22Rv1 (cell line): Measurements from ENCODE around the gene KIF20B.

Experiments
- H3K27ac ChIP-seq: fragments of 450-650 bp; 2 replicates; pipeline ENCODE4 v1.5.1; 2017
- ZFX ChIP-seq: fragments of 450-650 bp; IDR thresholded peaks from 2 replicates; pipeline ENCODE4 v1.6.1; 2017; ENCODE audit warnings: antibody characterized with exemption, borderline replicate concordance
- TF ChIP-seq, protein P1 (sequence below): fragments of 450-650 bp; IDR thresholded peaks from 2 replicates; pipeline ENCODE4 v1.5.1; 2017; ENCODE audit warnings: mild to moderate bottlenecking

The KIF20B gene, protein sequence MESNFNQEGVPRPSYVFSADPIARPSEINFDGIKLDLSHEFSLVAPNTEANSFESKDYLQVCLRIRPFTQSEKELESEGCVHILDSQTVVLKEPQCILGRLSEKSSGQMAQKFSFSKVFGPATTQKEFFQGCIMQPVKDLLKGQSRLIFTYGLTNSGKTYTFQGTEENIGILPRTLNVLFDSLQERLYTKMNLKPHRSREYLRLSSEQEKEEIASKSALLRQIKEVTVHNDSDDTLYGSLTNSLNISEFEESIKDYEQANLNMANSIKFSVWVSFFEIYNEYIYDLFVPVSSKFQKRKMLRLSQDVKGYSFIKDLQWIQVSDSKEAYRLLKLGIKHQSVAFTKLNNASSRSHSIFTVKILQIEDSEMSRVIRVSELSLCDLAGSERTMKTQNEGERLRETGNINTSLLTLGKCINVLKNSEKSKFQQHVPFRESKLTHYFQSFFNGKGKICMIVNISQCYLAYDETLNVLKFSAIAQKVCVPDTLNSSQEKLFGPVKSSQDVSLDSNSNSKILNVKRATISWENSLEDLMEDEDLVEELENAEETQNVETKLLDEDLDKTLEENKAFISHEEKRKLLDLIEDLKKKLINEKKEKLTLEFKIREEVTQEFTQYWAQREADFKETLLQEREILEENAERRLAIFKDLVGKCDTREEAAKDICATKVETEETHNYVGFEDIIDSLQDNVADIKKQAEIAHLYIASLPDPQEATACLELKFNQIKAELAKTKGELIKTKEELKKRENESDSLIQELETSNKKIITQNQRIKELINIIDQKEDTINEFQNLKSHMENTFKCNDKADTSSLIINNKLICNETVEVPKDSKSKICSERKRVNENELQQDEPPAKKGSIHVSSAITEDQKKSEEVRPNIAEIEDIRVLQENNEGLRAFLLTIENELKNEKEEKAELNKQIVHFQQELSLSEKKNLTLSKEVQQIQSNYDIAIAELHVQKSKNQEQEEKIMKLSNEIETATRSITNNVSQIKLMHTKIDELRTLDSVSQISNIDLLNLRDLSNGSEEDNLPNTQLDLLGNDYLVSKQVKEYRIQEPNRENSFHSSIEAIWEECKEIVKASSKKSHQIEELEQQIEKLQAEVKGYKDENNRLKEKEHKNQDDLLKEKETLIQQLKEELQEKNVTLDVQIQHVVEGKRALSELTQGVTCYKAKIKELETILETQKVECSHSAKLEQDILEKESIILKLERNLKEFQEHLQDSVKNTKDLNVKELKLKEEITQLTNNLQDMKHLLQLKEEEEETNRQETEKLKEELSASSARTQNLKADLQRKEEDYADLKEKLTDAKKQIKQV (N-terminal part only)

DNA sequence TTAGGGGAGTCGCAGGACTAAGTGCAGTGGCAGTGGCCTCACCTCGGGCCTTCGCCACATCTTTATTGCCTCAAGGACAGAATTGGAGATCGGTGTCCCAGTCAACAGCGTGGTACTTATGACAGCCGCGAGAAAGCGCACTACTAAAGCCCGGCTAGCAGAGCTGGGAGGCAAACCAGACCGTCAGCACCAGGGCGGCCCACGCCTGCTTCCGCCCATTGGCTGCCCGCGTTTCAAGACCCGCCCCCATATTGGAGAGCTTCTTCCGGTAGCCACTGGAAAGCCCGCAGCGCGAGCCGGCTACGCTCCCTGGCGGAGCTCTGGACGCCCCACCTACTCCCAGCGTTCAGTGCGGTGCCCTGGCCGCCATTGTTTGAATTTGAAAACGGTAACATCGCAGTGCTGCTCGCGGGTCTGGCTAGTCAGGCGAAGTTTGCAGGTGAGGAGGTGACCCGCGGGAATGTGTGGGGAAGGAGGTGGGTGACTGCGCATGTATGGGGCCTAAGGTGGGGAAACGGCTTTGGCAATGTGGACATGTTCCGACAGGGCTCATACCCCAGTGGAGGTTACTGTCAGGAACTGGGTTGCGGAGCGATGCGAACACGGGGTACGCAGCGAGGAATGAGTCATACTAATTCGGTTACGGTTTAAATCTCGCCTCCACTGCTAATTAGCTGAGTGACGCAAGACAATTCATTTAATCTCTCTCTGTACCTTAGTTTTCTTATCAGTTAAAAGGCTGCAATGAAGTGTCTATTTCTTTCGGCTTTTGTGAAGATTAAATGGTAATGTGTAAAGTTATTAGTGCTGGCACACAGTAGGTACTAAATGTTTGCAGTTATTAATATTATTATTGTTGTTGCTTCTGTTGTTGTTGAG is at the start of gene KIF20B:
TSS of gene KIF20B (plus strand) at position 349 of the 879 bp plus-strand sequence. CDS start 3,705 bp downstream, outside the sequence.
- peak within 1 kb of the TSS; percentile 81 for H3K27ac ChIP-seq
- TF ChIP-seq, protein P1, sequence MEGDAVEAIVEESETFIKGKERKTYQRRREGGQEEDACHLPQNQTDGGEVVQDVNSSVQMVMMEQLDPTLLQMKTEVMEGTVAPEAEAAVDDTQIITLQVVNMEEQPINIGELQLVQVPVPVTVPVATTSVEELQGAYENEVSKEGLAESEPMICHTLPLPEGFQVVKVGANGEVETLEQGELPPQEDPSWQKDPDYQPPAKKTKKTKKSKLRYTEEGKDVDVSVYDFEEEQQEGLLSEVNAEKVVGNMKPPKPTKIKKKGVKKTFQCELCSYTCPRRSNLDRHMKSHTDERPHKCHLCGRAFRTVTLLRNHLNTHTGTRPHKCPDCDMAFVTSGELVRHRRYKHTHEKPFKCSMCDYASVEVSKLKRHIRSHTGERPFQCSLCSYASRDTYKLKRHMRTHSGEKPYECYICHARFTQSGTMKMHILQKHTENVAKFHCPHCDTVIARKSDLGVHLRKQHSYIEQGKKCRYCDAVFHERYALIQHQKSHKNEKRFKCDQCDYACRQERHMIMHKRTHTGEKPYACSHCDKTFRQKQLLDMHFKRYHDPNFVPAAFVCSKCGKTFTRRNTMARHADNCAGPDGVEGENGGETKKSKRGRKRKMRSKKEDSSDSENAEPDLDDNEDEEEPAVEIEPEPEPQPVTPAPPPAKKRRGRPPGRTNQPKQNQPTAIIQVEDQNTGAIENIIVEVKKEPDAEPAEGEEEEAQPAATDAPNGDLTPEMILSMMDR, result peak; percentile 45
- no peak for TF ChIP-seq ZFX

DNA sequence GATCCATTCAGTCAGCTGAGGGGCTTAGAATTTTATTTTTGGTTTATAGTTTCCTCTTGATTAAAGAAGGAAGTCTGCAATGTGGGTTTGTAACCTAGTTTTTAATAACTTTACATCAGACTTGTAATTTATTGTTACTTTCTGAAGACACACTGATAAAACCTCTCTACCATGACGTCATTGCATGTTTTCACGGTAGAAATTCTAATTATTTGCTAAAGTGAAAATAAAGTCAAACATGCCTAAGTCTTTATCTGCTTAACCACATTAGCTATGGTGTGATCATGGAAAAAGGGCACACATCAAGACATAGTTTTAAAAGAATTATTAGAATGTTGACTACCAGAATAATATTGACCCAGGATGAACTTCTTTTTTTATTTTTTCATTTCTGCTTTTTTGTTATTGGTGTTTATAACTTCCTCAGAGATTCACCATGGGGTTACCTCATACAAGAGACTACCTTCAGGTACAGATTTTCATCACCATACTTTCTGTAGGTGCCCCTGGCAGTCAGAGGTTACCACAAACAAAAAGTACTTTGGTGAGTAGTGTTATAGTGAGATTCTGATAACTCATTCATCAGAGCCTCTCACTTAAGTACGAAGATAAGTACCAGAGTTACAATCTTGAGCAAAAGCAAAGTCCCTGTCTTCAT is 49.3 kb upstream of the KIF20B start:
- TF ChIP-seq, protein P1, result no peak
- no peak for TF ChIP-seq ZFX
- H3K27ac ChIP-seq, result no peak overlapping the region

DNA sequence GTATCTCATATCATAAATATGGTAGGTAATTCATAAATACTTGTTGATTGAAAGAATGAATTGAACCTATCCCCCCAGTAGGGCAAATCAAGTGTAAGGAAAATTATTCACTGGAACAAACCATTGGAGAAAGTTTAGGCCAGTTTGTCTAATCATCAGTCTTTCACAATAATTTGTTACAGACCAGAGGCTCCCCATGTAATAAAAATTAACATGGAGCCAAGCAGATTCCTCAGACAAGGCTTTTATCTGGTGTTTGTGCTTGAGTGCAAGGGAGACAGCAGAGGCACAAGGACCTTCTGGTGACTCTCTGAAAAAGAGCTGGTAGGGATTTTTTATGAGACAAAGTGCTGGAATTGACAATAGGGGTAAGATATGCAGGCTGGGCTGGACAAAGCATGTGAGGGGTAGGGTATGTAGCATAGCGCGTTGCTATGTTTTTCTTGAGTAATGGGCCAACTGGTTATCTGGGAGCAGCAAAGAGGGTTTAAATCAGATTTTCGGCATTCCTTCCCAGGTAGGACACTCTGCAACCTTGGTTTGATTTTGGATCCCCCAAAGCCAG is 48.5 kb upstream of the KIF20B start:
- no peak for TF ChIP-seq ZFX
- TF ChIP-seq, protein P1, result no peak
- H3K27ac ChIP-seq, result no peak overlapping the region

DNA sequence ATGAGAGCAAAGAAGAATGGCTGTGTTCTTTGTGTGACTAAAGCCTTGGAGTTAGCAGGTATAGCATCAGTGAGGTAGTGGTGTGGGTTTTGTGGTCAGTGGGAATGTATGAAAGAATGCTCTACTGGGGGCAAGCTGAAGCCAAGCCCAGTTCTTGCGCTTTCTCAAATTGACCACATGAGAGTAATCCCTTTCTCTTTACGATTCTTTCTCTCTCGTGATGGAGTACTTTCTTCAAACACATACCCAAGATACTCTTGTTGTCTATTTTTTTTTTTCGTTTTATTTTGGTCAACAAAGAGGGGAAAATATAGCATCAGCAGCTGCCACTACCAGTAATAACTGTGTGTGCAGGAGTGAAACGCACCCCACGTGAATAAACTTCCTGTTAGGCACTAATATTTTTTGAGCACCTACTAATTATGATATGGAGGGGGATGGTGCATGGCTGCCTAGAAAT is 48.0 kb upstream of the KIF20B start:
- no peak overlapping the region for H3K27ac ChIP-seq
- TF ChIP-seq, protein P1, result no peak
- no peak for TF ChIP-seq ZFX

- H3K27ac ChIP-seq, result 0 out of 2 replicates have a peak overlapping the region, but pooled peaks have one; percentile 26
- no peak for TF ChIP-seq ZFX
- TF ChIP-seq, protein P1, result no peak
These were observed 45.7 kb upstream of the KIF20B start for GRCh38 chr10:89655722-89656121.

DNA sequence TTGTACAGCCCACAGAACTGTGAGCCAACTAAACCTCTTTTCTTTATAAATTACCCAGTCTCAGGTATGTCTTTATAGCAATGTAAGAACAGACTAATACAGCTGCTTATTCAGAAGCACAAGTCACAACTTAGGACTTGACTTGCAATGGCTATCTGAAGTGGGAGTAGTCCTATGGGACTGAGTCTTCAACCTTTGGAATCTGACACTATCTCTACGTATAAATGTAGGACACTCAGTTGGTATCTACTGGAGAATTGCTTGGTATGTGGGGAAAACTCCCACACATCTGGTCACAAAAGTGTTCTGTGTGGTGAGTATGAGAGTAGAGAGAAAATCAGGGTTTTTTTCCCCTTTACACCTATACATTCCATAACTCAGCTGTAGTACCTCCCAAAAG is 44.1 kb upstream of the KIF20B start:
- TF ChIP-seq ZFX, result no peak
- TF ChIP-seq, protein P1, result no peak
- no peak overlapping the region for H3K27ac ChIP-seq
